Astrocyte of the spinal cord (primary cell): ENCODE data around the gene DIAPH1.

Source experiments
- DNase-seq: peaks from one replicate; pipeline ENCODE4 v3.0.0; 2011; ENCODE audit warnings: low read depth, low spot score
- H3K4me3 ChIP-seq: 2 replicates; pipeline ENCODE4 v1.5.1; 2011; ENCODE audit warnings: low read depth, mild to moderate bottlenecking, low read length, moderate library complexity
- in situ Hi-C: cut with HindIII; loops from 2 replicates; pipeline ENCODE4 v1.10.0; 2017; ENCODE audit warnings: low sequenced_read_pairs
- TF ChIP-seq, protein P1 (sequence below): IDR thresholded peaks from 2 replicates; pipeline ENCODE4 v1.5.1; 2012; ENCODE audit warnings: low read depth, mild to moderate bottlenecking, low read length, inconsistent platforms

Gene DIAPH1

DNA sequence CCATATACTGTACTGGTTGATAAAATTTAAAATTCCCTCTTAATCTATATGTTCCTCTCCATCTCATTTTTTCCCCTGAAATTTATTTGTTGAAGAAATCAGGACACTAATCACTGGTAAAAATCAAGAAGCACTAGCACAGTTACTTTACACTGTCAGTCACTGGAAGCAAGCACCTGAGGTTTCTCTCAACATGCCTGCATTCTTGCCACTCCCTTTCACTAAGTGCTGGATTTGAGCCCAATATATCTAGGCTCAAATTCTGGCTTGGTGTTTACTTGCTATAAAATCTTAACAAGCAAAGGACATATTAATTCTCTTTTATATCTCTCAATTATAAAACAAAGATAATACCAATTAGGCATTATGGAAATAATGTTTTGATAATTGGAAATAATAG lies 58.6 kb downstream of the DIAPH1 start:
- H3K4me3 ChIP-seq = no peak overlapping the region
- in situ Hi-C loops = no loop called here
- TF ChIP-seq, protein P1, sequence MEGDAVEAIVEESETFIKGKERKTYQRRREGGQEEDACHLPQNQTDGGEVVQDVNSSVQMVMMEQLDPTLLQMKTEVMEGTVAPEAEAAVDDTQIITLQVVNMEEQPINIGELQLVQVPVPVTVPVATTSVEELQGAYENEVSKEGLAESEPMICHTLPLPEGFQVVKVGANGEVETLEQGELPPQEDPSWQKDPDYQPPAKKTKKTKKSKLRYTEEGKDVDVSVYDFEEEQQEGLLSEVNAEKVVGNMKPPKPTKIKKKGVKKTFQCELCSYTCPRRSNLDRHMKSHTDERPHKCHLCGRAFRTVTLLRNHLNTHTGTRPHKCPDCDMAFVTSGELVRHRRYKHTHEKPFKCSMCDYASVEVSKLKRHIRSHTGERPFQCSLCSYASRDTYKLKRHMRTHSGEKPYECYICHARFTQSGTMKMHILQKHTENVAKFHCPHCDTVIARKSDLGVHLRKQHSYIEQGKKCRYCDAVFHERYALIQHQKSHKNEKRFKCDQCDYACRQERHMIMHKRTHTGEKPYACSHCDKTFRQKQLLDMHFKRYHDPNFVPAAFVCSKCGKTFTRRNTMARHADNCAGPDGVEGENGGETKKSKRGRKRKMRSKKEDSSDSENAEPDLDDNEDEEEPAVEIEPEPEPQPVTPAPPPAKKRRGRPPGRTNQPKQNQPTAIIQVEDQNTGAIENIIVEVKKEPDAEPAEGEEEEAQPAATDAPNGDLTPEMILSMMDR = no peak
- DNase-seq = no peak

DNA sequence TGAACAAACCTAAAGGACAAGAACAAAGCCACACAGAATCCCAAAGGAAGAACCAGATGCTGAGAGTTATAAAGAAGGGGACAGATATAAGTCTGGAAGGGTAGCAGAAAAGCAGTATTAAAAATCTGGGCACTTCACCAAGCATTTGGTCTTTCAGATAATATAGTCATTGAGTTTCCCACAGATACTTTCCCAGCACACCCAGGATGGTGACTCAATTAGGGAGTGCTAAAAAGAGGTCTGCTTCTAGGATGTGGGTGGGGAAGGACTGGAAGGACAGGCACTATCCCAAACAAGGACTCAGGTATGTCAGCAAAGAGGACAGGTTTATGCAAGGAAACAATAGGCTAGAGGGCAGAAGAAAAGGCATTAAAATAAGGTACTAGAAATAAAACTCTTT lies 59.3 kb downstream of the DIAPH1 start:
- H3K4me3 ChIP-seq = no peak overlapping the region
- TF ChIP-seq, protein P1 = no peak
- peak; percentile 64 for DNase-seq
- in situ Hi-C loops = no loop called here

DNA sequence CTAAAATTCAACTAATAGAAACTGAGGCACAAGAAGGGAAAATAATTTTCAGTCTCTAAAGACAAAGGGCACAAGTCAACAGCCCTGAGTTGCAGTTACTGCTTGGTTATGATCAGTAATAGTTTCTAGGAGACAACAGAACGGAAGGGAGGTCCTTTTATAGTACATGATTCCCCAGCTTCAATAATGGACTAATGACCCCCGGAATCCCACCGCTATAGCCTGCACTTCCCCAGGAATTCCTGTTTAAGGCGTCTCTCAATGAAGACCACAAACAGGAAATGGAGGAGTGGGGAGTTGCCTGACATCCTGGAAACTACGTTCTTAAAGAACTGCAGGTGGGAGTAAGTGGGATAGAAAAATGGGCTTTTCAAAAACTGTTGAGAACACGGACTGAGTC lies 60.6 kb downstream of the DIAPH1 start:
- no peak for DNase-seq
- H3K4me3 ChIP-seq = no peak overlapping the region
- TF ChIP-seq, protein P1 = no peak
- in situ Hi-C loops = no loop called here

DNA sequence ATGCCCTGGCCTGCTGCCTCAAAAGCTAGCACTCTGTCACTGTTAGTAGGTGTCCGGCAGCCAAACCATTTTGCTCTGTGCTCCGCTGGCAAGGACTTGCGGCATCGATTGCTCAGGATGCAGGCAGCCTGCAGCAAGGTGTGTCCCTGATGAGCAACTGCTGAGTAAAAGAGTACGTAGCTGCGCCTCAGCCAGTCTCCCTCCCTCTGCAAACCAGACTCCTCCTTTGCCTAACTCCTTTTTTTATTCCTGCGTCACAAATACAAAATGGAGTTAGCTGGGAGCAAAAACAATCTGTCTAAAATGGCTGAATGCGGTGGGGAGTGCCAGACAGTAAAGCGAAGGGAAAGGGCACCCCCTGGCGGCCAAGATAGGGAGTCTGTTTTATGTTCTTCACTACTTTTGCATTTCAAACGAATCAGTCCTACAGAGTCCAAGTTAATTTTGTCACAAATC lies 61.1 kb downstream of the DIAPH1 start:
- H3K4me3 ChIP-seq = peak overlapping the region; percentile 20
- TF ChIP-seq, protein P1 = peak; percentile 75
- peak; percentile 99 for DNase-seq
- in situ Hi-C loops = no loop called here

DNA sequence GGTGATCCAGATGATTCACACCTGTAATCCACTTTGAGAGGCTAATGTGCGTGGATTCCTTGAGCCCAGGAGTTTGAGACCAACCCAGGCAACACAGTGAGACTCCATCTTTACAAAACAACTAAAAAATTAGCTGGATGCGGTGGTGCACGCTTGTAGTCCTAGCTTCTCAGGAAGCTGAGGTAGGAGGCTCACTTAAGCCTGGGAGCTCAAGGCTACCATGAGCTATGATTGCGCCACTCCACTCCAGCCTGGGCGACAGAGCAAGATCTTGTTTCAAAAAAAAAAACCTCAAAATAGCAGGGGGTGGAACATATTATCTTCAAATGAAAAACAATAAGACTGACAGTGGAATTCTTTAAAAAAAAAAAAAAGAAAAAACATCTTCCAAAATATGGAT lies 70.9 kb downstream of the DIAPH1 start:
- TF ChIP-seq, protein P1 = no peak
- DNase-seq = no peak
- in situ Hi-C loops = no loop called here
- no peak overlapping the region for H3K4me3 ChIP-seq

DNA sequence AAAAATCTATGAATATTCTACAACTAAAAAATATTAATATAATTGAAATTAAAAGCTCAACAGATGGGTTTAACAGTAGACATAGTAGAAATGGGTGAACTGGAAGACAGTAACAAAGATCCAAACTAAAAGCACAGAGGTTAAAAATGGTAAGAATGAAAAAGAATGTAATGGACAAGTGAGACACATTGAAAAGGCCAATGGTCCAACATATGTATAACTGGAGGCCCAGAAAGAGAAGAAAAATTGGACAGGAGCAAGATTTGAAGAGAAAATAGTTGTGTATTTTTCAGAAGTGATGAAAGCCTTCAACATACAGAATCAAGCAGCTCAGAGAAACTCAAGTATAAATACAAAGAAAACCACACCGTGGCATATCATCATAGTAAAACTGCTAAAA lies 71.3 kb downstream of the DIAPH1 start:
- TF ChIP-seq, protein P1 = no peak
- DNase-seq = peak; percentile 52
- in situ Hi-C loops = no loop called here
- no peak overlapping the region for H3K4me3 ChIP-seq

DNA sequence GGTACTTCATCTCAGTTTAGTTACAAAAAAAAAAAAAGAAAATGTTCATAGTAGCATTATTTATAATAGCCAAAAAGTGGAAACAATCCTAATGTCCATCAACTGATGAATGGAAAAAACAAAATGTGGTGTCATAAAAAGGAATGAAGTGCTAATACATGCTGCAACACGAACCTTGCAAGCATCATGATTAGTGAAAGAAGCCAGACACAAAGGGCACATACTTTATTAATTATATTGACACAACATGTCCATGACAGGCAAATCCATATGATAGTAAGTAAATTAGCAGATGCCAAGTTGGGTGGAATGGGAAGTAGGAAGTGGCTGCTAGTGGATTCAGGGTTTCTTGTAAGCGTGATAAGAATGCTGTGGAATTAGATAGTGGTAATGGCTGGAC lies 75.7 kb downstream of the DIAPH1 start:
- TF ChIP-seq, protein P1 = no peak
- no peak for DNase-seq
- no peak overlapping the region for H3K4me3 ChIP-seq
- in situ Hi-C loops = no loop called here
